Measurements from ENCODE around the gene NOD1. TPM values are rescaled to one million over a fixed set of nuclear protein-coding genes. Genes with fewer than 3 reads are reported as not detected.

Gene NOD1
- total and polyA plus RNA-seq, 2 of the 8 experiments (the other 6 are each of a cell fraction or from before 2014, with no cell fraction given), result 3.8 to 6.5 TPM

- H3K4me3 ChIP-seq (ENCODE audit: extremely low read depth in 1 of 4, insufficient read depth in 2 of 4, low read depth in 3 of 4, low read length in 4 of 4), result no peak overlapping the region; a peak in 1 of 8 replicates
- H3K4ac ChIP-seq (replicated peaks; ENCODE audit: insufficient read length, low read depth, low read length), result no peak overlapping the region
- no peaks in the 10 kb centered on the region for H3K79me1 ChIP-seq (ENCODE audit: low read depth, low read length)
- H4K5ac ChIP-seq (ENCODE audit: insufficient read length, low read depth, low read length), result no peak overlapping the region
- no peak overlapping the region for H2BK5ac ChIP-seq (ENCODE audit: low read depth, low read length)
- no peak overlapping the region for H2AK5ac ChIP-seq (ENCODE audit: low read depth, low read length)
- no peak overlapping the region for H3K18ac ChIP-seq (ENCODE audit: extremely low read depth, low read length)
- no peak for FAIRE-seq
- no peak overlapping the region for H3K9ac ChIP-seq (replicated peaks in 1 of 4; ENCODE audit: extremely low read depth in 1 of 4, low read depth in 3 of 4, low read length in 3 of 4)
- H4K20me1 ChIP-seq (replicated peaks in 1 of 2; ENCODE audit: control insufficient read depth in 1 of 2, insufficient read depth in 2 of 2, low read length in 2 of 2), result no peaks in the 10 kb centered on the region
- no peak for DNase-seq (ENCODE audit: low read depth in 1 of 2, low spot score in 2 of 2)
- no peak overlapping the region for H3K23ac ChIP-seq (ENCODE audit: insufficient read length)
- H3K4me1 ChIP-seq (replicated peaks in 1 of 4; ENCODE audit: control insufficient read depth in 3 of 4, insufficient read depth in 4 of 4, low read length in 3 of 4), result no peaks in the 10 kb centered on the region
- H3K4me2 ChIP-seq (ENCODE audit: insufficient read depth in 1 of 2, low read depth in 2 of 2, low read length in 2 of 2), result no peak overlapping the region
- H3K79me2 ChIP-seq (ENCODE audit: control insufficient read depth in 1 of 2, insufficient read depth in 2 of 2, low read length in 2 of 2), result no peaks in the 10 kb centered on the region
- H3K56ac ChIP-seq (replicated peaks; ENCODE audit: insufficient read length, low read depth, low read length), result no peak overlapping the region
- no peaks in the 10 kb centered on the region for H3K27me3 ChIP-seq (replicated peaks in 1 of 4; ENCODE audit: control insufficient read depth in 3 of 4, extremely low read depth in 1 of 4, insufficient read depth in 3 of 4, low read length in 3 of 4)
- POLR2A ChIA-PET (ENCODE audit: partially characterized antibody), result interaction anchor here (1.4 kb wide), 1 partner anchor 52 kb away, joined by 6 read pairs; no protein-coding TSS in a partner anchor
- CTCF ChIA-PET (ENCODE audit: partially characterized antibody), result interaction anchor here (1.1 to 4.9 kb wide), 11 partner anchors 10 to 228 kb away, joined by 3 to 63 read pairs (median 9); no protein-coding TSS in a partner anchor
- no peaks in the 10 kb centered on the region for H3K9me3 ChIP-seq (ENCODE audit: insufficient read depth in 2 of 2, low read depth in 1 of 2, low read length in 1 of 2)
- H2BK15ac ChIP-seq (ENCODE audit: low read length), result no peak overlapping the region
- no peak overlapping the region for H2AFZ ChIP-seq (ENCODE audit: low read length)
- H3K36me3 ChIP-seq (ENCODE audit: control insufficient read depth in 2 of 4, insufficient read depth in 4 of 4, low read length in 3 of 4), result no peaks in the 10 kb centered on the region
- no peak overlapping the region for H3K27ac ChIP-seq (ENCODE audit: low read depth, low read length)
- no peaks in the 10 kb centered on the region for H3K23me2 ChIP-seq (ENCODE audit: low read depth, low read length)
- H2BK20ac ChIP-seq (ENCODE audit: low read length), result no peak overlapping the region
- no peak overlapping the region for H2BK12ac ChIP-seq (ENCODE audit: low read depth, low read length)
- no peak overlapping the region for H2BK120ac ChIP-seq (replicated peaks; ENCODE audit: low read depth, low read length)
- H4K91ac ChIP-seq (replicated peaks; ENCODE audit: insufficient read length, low read length), result no peak overlapping the region
- no peak overlapping the region for H3K14ac ChIP-seq (ENCODE audit: insufficient read length)
- TF ChIP-seq RAD21 (IDR thresholded peaks at IDR 0.05 in 1 of 2, conservative IDR thresholded peaks at IDR 0.05 in 1 of 2; ENCODE audit: low read depth in 2 of 2, low read length in 2 of 2) (no peak), SIX5 (IDR thresholded peaks at IDR 0.05; ENCODE audit: low read depth, low read length) (no peak), YY1 (IDR thresholded peaks at IDR 0.05; ENCODE audit: low read depth, low read length) (no peak), BACH1 (IDR thresholded peaks at IDR 0.05; ENCODE audit: low read length) (no peak), BRCA1 (IDR thresholded peaks at IDR 0.05; ENCODE audit: low read depth, low read length) (no peak), RNF2 (IDR thresholded peaks at IDR 0.05; ENCODE audit: borderline replicate concordance, low read depth, low read length, missing control alignments, poor library complexity, severe bottlenecking) (no peak), JUND (IDR thresholded peaks at IDR 0.05; ENCODE audit: low read length) (no peak), JUN (IDR thresholded peaks at IDR 0.05; ENCODE audit: low read depth, low read length) (no peak), KDM4A (IDR thresholded peaks at IDR 0.05; ENCODE audit: low read depth, low read length, severe bottlenecking) (no peak), CHD1 (IDR thresholded peaks at IDR 0.05; ENCODE audit: low read depth, low read length) (no peak)
- 66% methylated on average over 1 of the region's 1 CpG; no CpG with 5 or more reads in 1 of the 2 experiments for WGBS, 2 experiments (ENCODE audit: extremely low coverage in 1 of 2, insufficient coverage in 1 of 2, insufficient read length in 1 of 2, insufficient replicate concordance in 2 of 2, low coverage in 1 of 2, low lambda C conversion rate in 2 of 2, missing lambda C conversion rate in 1 of 2)
- H4K8ac ChIP-seq (ENCODE audit: extremely low read depth, insufficient read depth, low read length), result no peak overlapping the region
Observed at GRCh38 chr7:30511973-30512662, 33.5 kb upstream of the NOD1 start.

Data from H1 (cell line).